OCI-LY3 (cell line): ENCODE results near the gene EVA1B.

Experiments used
- CTCF ChIP-seq: fragments of 200-600, 300-600 bp; sonication (generic); IDR thresholded peaks from 2 replicates; pipeline ENCODE4 v1.5.1; 2014; ENCODE audit warnings: antibody characterized with exemption, low read length, low read depth
- EZH2phosphoT487 ChIP-seq: fragments of 200-600 bp; shearing (Covaris generic); IDR thresholded peaks from 2 replicates; pipeline ENCODE4 v1.6.1; 2018; ENCODE audit warnings: antibody characterized with exemption, mixed run types, low read depth

DNA sequence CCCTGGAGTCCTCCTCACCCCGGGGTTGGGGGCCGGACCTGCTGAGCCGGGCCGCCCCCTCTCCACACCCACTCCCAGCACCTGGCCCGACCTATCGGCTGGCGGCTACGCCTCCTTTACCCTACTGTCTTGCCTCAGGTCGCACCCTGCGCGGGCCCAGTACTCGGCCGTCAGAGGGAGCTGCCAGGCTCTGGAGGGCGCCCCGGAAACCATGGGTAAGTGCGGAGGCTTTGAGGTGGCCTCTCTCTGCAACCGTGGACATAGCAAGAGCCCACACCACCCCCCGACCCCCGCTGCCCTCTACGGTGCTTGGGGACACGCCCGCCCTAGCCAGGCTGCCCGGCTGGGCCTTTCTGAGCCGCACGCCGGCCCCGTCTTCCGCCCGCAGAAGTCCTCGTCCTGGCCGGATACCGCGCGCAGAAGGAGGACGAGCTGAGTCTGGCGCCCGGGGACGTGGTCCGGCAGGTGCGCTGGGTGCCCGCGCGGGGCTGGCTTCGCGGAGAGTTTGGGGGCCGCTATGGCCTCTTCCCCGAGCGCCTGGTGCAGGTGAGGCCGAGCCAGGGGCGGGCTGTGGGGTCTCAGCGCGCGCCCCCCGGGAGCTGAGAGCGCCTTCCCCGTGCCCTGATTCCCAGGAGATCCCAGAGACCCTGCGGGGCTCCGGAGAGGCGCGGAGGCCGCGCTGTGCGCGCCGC, 17.1 kb downstream of the EVA1B start, which contains the start of gene SH3D21:
- peak; percentile 26 for TF ChIP-seq CTCF
- no peak for TF ChIP-seq EZH2phosphoT487
